Caco-2 (cell line): ENCODE results near the gene DTX3. TPM values are rescaled to one million over a fixed set of nuclear protein-coding genes. Genes with fewer than 3 reads are reported as not detected.
A peak's percentile ranks its signal among the peaks of the same experiment; 100 is the strongest.
"Not testable (repeated sequence)": the region's sequence is repeated elsewhere in the genome, so short reads cannot be mapped to it uniquely, and the experiment has no call there.

Source experiments
- BruUV-seq: library from RNA; stranded (reverse); fragments of 400-500 nt; replicated peaks from 2 replicates; lab custom pipeline; 2021; lab: Mats Ljungman, UMichigan
- CTCF ChIA-PET: fragments of 300-600 bp; sonication (Branson Sonifier 250); formaldehyde crosslinking; loops from one replicate; lab custom pipeline; 2022; ENCODE audit warnings: antibody characterized with exemption; lab: Charles Lee
- POLR2A ChIA-PET: fragments of 300-600 bp; sonication (Branson Sonifier 250); formaldehyde crosslinking; loops from one replicate; lab custom pipeline; 2022; ENCODE audit warnings: antibody characterized with exemption; lab: Charles Lee
- DNase-seq, 2 experiments: peaks; one replicate each; pipeline versions ENCODE4 v3.0.0 to v3.0.0-alpha.2; 2020 to 2022
- H3K27me3 ChIP-seq: replicated peaks from 2 replicates; pipeline ENCODE4 v1.6.0; 2011; ENCODE audit warnings: low read length; ENCODE audit not compliant: control insufficient read depth, insufficient read depth
- H3K36me3 ChIP-seq: 2 replicates; pipeline ENCODE4 v1.5.1; 2011; ENCODE audit warnings: low read length; ENCODE audit not compliant: control insufficient read depth, insufficient read depth
- H3K4me1 ChIP-seq: fragments of 250-450 bp; sonication (Bioruptor Pico); 2 replicates; pipeline ENCODE4 v1.5.1; 2020; ENCODE audit warnings: mild to moderate bottlenecking
- H3K4me3 ChIP-seq: 2 replicates; pipeline ENCODE4 v1.5.1; 2011; ENCODE audit warnings: low read depth, mild to moderate bottlenecking, control low read depth, low read length
- H3K9me3 ChIP-seq: fragments of 250-450 bp; sonication (Bioruptor Pico); 2 replicates; pipeline ENCODE4 v1.5.1; 2020; ENCODE audit warnings: mild to moderate bottlenecking, moderate library complexity
- H3K27ac Mint-ChIP-seq: one replicate; pipeline ENCODE4 v1.8.0; 2022; ENCODE audit warnings: mixed read lengths; ENCODE audit not compliant: unreplicated experiment
- H3K27me3 Mint-ChIP-seq: one replicate; pipeline ENCODE4 v1.8.0; 2022; ENCODE audit warnings: mixed read lengths; ENCODE audit not compliant: insufficient read depth, unreplicated experiment
- H3K36me3 Mint-ChIP-seq: one replicate; pipeline ENCODE4 v1.8.0; 2022; ENCODE audit warnings: mild to moderate bottlenecking, mixed read lengths; ENCODE audit not compliant: insufficient read depth, unreplicated experiment
- H3K4me1 Mint-ChIP-seq: one replicate; pipeline ENCODE4 v1.8.0; 2022; ENCODE audit warnings: low read depth, mixed read lengths; ENCODE audit not compliant: unreplicated experiment
- H3K4me3 Mint-ChIP-seq: one replicate; pipeline ENCODE4 v1.8.0; 2022; ENCODE audit warnings: mild to moderate bottlenecking, moderate library complexity, mixed read lengths; ENCODE audit not compliant: unreplicated experiment
- H3K9me3 Mint-ChIP-seq: one replicate; pipeline ENCODE4 v1.8.0; 2022; ENCODE audit warnings: mixed read lengths; ENCODE audit not compliant: unreplicated experiment
- intact Hi-C: fragments of 100-400 bp; cut with micrococcal nuclease; formaldehyde crosslinking; loops from one replicate; pipeline ENCODE4 v1.10.0; 2022; ENCODE audit not compliant: unreplicated experiment
- total RNA-seq: library from RNA; stranded (reverse); gene quantifications from 2 replicates; pipeline ENCODE4 v1.2.3, GENCODE V29; 2022
- TF ChIP-seq, protein P1 (sequence below), 2 experiments: fragments of 200-600 bp in 1 of 2; IDR thresholded peaks; 1 replicate in 1 of 2; 2 replicates in 1 of 2; pipeline versions ENCODE4 v1.5.1 to v1.8.0; 2011 to 2022; ENCODE audit warnings: antibody characterized with exemption in 1 of 2, control low read depth in 1 of 2, inconsistent platforms in 1 of 2, low read depth in 1 of 2, low read length in 1 of 2, mild to moderate bottlenecking in 1 of 2, moderate library complexity in 1 of 2; ENCODE audit not compliant: insufficient read depth in 1 of 2, severe bottlenecking in 1 of 2, unreplicated experiment in 1 of 2

DTX3 gene
- total RNA-seq, 1 experiment from 2014 or later: 20.4 TPM

- Mint-ChIP-seq H3K36me3 (no peaks in the 10 kb centered on the region), H3K27ac (no peak overlapping the region), H3K4me1 (peaks cover 5% of the 10 kb centered on the region), H3K9me3 (no peaks in the 10 kb centered on the region), H3K27me3 (no peaks in the 10 kb centered on the region), H3K4me3 (no peak overlapping the region)
- no peaks in the 10 kb centered on the region for H3K27me3 ChIP-seq
- intact Hi-C loops: no loop called here
- CTCF ChIA-PET: interaction anchor here (0.5 to 0.8 kb wide), 2 partner anchors 55 to 101 kb away, joined by 3 read pairs; no protein-coding TSS in a partner anchor
- no peaks in the 10 kb centered on the region for H3K36me3 ChIP-seq
- TF ChIP-seq, protein P1, sequence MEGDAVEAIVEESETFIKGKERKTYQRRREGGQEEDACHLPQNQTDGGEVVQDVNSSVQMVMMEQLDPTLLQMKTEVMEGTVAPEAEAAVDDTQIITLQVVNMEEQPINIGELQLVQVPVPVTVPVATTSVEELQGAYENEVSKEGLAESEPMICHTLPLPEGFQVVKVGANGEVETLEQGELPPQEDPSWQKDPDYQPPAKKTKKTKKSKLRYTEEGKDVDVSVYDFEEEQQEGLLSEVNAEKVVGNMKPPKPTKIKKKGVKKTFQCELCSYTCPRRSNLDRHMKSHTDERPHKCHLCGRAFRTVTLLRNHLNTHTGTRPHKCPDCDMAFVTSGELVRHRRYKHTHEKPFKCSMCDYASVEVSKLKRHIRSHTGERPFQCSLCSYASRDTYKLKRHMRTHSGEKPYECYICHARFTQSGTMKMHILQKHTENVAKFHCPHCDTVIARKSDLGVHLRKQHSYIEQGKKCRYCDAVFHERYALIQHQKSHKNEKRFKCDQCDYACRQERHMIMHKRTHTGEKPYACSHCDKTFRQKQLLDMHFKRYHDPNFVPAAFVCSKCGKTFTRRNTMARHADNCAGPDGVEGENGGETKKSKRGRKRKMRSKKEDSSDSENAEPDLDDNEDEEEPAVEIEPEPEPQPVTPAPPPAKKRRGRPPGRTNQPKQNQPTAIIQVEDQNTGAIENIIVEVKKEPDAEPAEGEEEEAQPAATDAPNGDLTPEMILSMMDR (IDR thresholded peaks at IDR 0.05; ENCODE audit: insufficient read depth in 1 of 2, low read depth in 1 of 2, low read length in 1 of 2, severe bottlenecking in 1 of 2, unreplicated experiment in 1 of 2): no peak
- BruUV-seq: no TSS peak
- DNase-seq: no peak
- no peaks in the 10 kb centered on the region for H3K4me1 ChIP-seq
- no peak overlapping the region for H3K4me3 ChIP-seq
- POLR2A ChIA-PET: no interaction called here
- H3K9me3 ChIP-seq: no peaks in the 10 kb centered on the region
Observed at GRCh38 chr12:57638096-57638495, 33.5 kb downstream of the DTX3 start.

DNA sequence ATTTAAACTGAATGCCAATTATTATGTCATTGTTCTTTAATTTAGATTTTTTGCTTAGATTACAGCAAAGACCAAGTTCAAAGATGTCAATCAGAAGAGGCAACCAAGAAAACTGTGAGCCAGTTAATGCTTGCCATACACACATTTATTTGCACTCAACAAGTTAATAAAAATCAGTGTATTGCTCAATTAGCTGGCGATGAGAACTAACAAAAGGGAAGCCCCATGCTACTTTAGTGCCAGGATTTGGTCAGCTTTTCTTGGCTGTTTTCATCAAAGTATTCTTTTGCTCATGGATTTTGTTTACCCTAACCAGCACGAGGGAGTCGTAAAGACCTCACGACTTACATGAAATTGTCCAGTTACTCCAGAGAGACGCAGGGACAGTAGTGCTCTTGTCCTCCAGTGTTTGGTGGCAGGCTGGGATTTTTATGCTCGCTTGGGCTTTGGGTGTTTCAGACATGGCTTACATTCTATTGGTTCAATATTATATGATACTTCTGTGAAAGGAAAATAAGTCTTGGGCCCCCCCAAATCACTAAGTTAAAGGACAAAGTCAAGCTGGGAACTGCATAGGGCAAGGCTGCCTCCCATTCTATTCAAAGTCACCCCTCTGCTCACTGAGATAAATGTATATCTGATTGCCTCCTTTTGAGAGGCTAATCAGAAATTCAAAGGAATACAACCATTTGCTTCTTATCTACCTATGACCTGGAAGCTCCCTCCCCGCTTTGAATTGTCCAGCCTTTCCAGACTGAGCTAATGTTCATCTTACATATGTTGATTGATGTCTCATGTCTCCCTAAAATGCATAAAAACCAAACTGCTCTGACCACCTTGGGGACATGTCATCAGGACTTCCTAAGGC, 35.8 kb downstream of the DTX3 start:
- no peak for DNase-seq
- Mint-ChIP-seq H3K4me3 (no peak overlapping the region), H3K9me3 (no peaks in the 10 kb centered on the region), H3K27me3 (no peaks in the 10 kb centered on the region), H3K36me3 (no peaks in the 10 kb centered on the region), H3K27ac (no peak overlapping the region), H3K4me1 (no peaks in the 10 kb centered on the region)
- intact Hi-C loops: no loop called here
- CTCF ChIA-PET: no interaction called here
- POLR2A ChIA-PET: no interaction called here
- H3K9me3 ChIP-seq: peaks cover 5% of the 10 kb centered on the region
- H3K27me3 ChIP-seq: no peaks in the 10 kb centered on the region
- TF ChIP-seq, protein P1 (IDR thresholded peaks at IDR 0.05; ENCODE audit: insufficient read depth in 1 of 2, low read depth in 1 of 2, low read length in 1 of 2, severe bottlenecking in 1 of 2, unreplicated experiment in 1 of 2): no peak
- H3K36me3 ChIP-seq: no peaks in the 10 kb centered on the region
- no peaks in the 10 kb centered on the region for H3K4me1 ChIP-seq
- no TSS peak for BruUV-seq
- H3K4me3 ChIP-seq: no peak overlapping the region

GRCh38 chr12:57641699-57642442, 37.2 kb downstream of the DTX3 start:
- ChIA-PET POLR2A (no interaction called here), CTCF (no interaction called here)
- no peaks in the 10 kb centered on the region for H3K4me1 ChIP-seq
- Mint-ChIP-seq H3K27me3 (no peaks in the 10 kb centered on the region), H3K4me1 (no peaks in the 10 kb centered on the region), H3K9me3 (no peaks in the 10 kb centered on the region), H3K27ac (no peak overlapping the region), H3K36me3 (no peaks in the 10 kb centered on the region), H3K4me3 (no peak overlapping the region)
- H3K27me3 ChIP-seq: no peaks in the 10 kb centered on the region
- DNase-seq: no peak
- H3K36me3 ChIP-seq: no peaks in the 10 kb centered on the region
- TF ChIP-seq, protein P1 (IDR thresholded peaks at IDR 0.05; ENCODE audit: insufficient read depth in 1 of 2, low read depth in 1 of 2, low read length in 1 of 2, severe bottlenecking in 1 of 2, unreplicated experiment in 1 of 2): no peak
- no TSS peak for BruUV-seq
- intact Hi-C loops: no loop called here
- peaks cover 15% of the 10 kb centered on the region for H3K9me3 ChIP-seq
- no peak overlapping the region for H3K4me3 ChIP-seq

GRCh38 chr12:57645990-57646658, 41.5 kb downstream of the DTX3 start:
- BruUV-seq, H3K4me3 Mint-ChIP-seq, H3K4me1 ChIP-seq, H3K27me3 ChIP-seq, H3K9me3 Mint-ChIP-seq, H3K36me3 Mint-ChIP-seq, H3K27me3 Mint-ChIP-seq, H3K36me3 ChIP-seq, H3K4me1 Mint-ChIP-seq, H3K4me3 ChIP-seq, intact Hi-C loops, H3K27ac Mint-ChIP-seq, CTCF ChIA-PET: not testable (repeated sequence)
- POLR2A ChIA-PET: interaction anchor here (0.7 kb wide), 1 partner anchor 29 kb away, joined by 3 read pairs; no protein-coding TSS in a partner anchor
- H3K9me3 ChIP-seq: peaks cover 15% of the 10 kb centered on the region
- peak in 1 of 2 experiments; percentile 42 for DNase-seq
